CD4-positive, alpha-beta T cell treated with Interleukin-2 at 100 ng/mL for 4 hours (primary cell): Measurements from ENCODE around the gene CEBPA.

ENCODE experiments used
- DNase-seq: peaks from one replicate; pipeline ENCODE4 v3.0.0-alpha.2; 2020; ENCODE audit warnings: low spot score

CEBPA gene

GRCh38 chr19:33270769-33271168 is 31.6 kb downstream of the CEBPA start:
- DNase-seq = no peak

GRCh38 chr19:33269016-33269415 is 33.3 kb downstream of the CEBPA start:
- no peak for DNase-seq

- no peak for DNase-seq
These were observed 34.0 kb downstream of the CEBPA start for GRCh38 chr19:33268162-33268991.

DNA sequence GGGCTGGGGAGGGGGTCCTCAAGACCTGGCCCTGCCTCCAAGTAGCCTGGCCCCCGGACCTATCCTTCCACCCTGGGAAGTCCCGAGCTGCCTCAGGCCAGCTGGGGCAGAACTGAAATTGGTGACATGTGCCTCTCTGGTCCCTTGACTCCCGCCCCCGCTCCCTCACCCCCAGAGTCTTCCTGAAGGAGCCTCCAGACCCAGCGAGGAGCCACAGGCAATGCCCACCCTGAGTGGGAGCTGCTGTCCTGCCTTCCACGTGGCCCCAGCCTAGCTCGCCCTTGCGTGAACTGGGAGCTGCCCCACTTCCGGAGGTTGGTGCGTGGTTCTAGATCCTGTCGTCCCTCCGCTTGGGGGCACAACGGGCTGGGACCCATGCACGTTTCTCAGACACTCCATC is 34.6 kb downstream of the CEBPA start:
- DNase-seq = no peak

DNA sequence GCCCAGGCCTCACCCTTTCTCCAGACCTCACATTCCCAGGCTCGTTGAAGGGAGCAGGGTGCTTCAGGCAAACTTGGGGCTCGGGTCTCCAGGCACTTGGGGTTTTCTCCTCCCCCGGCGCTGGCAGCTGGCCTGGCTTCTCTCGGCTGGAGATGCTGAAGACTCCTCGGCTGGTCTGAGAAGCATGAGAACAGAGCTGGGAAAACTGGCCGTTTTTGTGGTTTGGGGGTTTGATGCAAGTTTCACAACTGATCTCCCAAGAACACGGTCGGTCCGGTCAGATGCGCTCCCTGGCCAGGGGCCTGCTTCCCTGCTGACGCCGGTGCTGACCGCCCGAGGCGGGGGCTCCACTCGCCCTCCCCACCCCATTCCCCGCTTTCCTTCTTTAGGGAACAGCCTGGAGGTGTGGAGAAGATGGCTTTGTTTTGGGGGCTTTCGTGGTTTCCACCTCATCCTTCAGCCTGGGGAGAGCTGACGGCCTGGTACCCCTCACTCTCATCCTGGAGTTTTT is 35.3 kb downstream of the CEBPA start:
- no peak for DNase-seq

DNA sequence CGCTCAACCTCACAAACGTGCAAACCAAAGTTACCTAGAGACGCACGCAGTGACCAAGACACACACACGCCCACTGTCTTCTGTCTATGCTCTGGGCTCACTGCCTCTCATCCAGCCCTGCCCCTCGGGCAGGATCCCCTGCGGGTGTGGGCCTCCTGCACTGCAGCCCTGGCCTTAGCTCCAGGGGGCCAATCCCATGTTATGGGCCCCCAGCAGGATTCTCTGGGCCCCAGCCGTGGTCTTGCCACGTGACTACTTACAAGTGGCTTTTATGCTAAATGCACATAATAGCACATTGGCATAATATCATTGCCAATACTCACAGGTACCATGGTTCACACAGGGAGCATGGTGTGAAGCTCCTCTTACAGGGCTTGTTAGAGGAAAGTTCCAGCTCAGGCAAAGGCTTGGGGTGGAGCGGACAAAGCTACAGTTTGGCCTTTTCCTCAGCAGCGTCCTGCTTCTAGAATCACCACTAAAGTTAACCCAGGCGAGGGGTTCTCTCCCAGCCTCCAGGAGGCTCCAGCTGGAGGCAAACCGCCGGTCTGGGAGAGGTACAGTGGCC is 37.4 kb downstream of the CEBPA start:
- no peak for DNase-seq

- DNase-seq = no peak
These were observed 38.9 kb downstream of the CEBPA start for GRCh38 chr19:33263325-33264023.

GRCh38 chr19:33261511-33262189 is 40.7 kb downstream of the CEBPA start:
- no peak for DNase-seq

DNA sequence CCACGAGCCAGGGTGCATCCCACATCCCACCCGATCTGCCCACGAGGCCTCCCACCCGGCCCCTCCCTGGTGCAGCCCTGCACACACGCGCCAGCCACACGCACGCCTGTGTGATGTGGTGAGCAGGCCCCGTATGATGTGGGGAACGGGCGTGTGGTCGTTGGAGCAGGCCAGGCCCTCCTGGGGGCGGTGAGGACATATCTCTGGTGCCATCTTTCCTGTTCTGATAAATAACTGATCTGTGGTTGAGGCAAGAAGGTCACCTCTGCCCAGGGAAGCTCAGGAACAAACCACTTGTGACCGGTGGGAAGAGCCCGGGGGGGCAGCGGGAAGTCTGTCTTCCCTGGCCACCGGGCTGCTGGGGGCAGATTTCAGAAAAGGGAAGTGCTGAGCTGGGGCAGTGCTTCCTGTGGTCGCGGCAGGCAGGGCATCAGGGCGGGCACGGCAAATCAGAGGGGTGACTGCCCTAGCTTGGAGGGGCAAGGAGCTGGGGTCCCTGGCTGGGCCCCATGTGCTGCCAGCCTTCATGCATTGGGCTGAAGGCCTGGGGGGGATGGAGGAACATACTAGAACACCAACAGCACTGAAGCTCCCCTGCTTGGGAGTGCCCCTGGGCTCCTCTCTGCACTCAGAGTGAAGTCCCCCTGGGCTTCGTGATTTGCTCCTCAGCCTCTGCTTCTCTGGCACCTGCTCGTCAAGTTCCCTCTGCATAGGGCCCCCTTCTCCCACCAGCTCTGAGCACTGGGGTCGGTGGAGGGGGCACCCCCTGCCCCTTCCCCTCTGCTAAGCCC is 41.5 kb downstream of the CEBPA start:
- DNase-seq = no peak

DNA sequence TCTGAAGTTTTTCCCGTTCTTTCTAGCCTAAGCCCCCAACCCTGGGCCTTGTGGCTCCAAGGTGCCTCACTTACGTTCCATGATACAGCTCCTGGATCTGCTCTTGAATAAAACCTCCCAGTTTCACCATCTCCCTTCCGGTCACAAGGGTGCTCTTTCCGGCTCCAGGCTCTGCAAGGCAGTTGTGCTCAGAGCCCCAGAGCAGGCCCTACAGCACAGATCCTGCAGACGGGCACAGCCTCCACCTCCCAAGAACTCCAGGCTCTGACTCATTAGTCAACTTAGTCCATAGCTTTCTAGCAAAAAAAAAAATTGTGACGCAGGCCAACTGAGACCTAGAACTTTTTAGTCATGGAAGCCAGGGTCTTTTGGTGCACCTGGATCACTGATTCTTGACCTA is 42.8 kb downstream of the CEBPA start:
- DNase-seq = no peak

GRCh38 chr19:33257828-33258227 is 44.5 kb downstream of the CEBPA start:
- DNase-seq = no peak

DNA sequence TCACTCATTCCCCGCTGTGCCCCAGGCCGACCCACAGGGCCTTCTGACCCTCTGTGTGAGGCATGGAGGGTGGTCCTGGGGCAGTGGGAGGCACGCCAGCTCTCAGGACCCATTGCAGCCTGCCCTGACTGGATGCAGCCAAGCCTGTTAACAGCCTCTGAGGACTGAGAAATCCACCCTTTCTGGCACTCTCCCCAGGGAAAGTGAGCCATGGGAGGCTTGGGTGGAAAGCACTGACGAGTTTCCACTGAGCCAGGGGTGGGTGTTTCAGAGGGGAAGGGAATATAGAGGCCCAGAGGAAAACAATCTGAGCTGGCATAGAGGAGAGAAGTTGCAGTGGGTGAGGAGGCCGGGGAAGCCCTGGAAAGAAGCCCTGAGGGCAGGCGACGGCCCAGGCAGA is 46.1 kb downstream of the CEBPA start:
- no peak for DNase-seq

- DNase-seq = no peak
These were observed 46.6 kb downstream of the CEBPA start for GRCh38 chr19:33255781-33256180.

DNA sequence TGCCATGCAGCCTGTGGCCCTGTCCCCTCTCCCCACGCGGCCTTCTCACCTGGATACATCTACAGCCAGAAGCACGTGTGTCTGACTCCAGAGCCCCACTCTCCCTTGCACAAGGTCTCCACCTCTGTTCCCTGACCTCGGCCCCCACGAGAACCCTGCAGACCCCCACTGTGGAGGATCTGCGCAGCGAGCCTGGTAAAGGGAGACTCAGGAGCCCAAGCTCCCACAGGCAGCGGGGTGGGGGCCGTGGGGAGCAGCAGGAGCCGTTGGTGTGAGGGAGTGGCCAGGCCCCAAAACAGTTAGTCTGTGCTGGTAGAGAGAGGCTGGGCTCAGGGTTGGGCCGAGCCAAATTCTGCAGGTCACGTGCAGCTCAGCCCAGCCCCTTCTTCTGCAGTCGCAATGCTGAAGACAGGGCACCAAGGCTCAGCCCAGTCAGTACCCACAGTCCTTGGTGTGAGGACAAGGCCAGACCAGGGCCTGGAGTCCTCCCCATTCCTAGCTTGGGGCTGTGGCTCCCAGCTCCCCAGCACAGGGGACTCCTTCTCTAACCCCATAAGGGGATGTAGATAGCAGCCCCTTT is 48.0 kb downstream of the CEBPA start:
- no peak for DNase-seq

DNA sequence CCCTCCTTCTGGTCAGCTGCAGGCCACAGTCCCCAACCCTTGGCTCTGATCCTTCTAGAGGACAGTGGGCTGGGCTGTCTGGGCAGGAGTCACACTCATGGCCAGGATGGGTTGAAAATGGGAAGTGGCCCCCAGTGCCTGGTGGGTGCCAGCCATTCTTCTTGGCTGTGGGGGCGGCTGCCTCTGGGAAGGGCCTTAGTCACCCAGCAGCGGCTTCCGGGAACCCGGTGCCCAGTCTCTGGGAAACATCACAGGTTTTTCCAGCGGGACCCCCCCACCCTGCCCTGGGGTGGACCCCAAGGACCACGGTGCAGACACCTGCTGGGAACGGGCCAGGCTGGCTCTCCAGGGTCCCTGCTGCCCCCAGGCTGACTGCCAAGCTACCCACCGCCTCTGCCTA is 49.4 kb downstream of the CEBPA start:
- no peak for DNase-seq

DNA sequence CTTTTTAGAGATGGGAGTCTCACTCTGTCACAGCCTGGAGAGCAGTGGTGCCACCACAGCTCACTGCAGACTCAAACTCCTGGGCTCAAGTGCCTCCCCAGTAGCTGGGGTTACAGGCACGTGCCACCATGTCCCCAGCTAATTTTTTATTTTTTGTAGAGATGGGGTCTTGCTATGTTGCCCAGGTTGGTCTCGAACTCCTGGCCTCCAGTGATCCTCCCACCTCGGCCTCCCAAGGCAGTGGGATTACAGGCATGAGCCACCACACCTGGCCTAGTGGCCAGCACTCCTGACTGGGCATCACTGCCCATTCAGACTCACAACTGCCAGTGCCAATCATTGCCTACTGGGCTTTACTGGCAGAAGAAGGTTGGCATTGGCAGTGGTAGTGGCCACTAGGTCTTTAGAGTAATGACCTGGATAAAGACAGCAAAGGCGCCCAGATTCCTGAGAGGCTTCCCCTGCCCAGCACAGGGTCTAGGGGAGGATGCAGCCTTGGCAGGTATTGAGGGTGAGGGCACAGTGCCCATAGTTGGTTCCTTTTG is 49.8 kb downstream of the CEBPA start:
- DNase-seq = no peak

DNA sequence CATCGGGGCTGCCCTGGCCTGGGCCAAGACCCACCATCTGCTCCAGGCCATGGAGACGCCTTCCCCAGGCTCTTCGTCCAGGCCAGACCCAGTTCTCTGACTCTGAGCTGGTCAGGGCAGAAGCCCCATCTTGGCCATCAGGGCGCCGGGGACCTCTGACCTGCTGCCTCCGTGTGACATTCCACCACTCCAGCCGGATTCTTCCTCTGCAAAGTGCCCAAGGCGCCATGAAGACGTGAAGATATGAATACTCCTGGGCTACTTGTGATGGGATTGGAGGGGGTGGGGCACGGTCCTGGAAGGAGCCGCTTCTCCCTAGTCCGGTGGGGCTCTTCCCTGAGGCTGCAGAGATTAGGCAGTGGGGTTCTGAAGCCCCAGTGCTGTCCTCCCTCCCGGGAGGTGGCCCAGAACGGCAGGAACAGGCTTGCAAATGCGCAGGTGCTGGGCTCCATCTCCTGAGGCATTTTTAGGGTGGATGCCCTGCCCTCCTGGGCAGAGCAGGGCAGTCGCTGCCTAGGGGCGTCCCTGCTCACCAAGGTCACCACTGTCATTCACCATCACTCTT is 50.7 kb downstream of the CEBPA start:
- DNase-seq = no peak

DNA sequence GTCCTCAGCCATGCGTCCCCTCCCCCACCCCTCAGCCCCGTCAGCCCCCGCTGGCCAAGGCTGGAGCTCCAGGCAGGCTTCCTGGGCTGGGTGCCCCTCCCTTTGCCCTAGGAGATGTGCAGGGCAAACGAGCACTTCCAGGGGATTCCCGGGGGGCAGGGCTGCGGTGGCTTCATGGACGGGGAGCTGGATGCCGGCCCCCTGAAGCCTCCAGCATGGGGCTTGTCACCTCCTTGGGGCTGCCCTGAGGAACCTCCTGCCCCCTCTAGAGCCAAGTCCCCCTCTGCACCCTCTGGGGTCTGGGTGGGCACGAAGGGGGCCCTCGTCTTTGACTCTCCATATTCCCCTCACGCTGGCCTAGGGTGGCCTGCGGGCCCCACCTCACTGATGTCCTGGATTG is 51.3 kb downstream of the CEBPA start:
- DNase-seq = no peak

- DNase-seq = no peak
These were observed 51.8 kb downstream of the CEBPA start for GRCh38 chr19:33250500-33250899.
